Lower leg skin (tissue), 4 donors: ENCODE results near the gene MRPL38. TPM values are rescaled to one million over a fixed set of nuclear protein-coding genes. Genes with fewer than 3 reads are reported as not detected.
"Not testable (repeated sequence)": the region's sequence is repeated elsewhere in the genome, so short reads cannot be mapped to it uniquely, and the experiment has no call there.

Experiments used
- DNase-seq, 2 donors: peaks; one replicate each; pipeline ENCODE4 v3.0.0-alpha.2; 2019; ENCODE audit warnings: low spot score in 2 of 2
- H3K4me3 ChIP-seq: fragments of 200-600 bp; sonication (generic); 2 replicates; pipeline ENCODE4 v1.5.1; 2017; ENCODE audit warnings: mild to moderate bottlenecking, low read depth; ENCODE audit not compliant: poor library complexity, severe bottlenecking
- CTCF ChIP-seq, 3 donors: fragments of 450-650 bp; IDR thresholded peaks; one replicate each; pipeline ENCODE4 v1.5.1; 2016; ENCODE audit warnings: antibody characterized with exemption in 3 of 3, mild to moderate bottlenecking in 3 of 3, moderate library complexity in 2 of 3
- POLR2A ChIP-seq, 2 donors: fragments of 450-650 bp; IDR thresholded peaks; one replicate each; pipeline ENCODE4 v1.6.1; 2016 to 2017; ENCODE audit warnings: antibody characterized with exemption in 2 of 2, mild to moderate bottlenecking in 1 of 2, moderate library complexity in 1 of 2
- WGBS, 2 donors: methylation state at CpG; one replicate each; pipeline ENCODE4 v1.1.5; 2018; 5-methylcytosine and 5-hydroxymethylcytosine counted together
- intact Hi-C: fragments of 100-400 bp; cut with DNase I; formaldehyde crosslinking; loops from one replicate; pipeline ENCODE4 v1.15.0; 2023; ENCODE audit warnings: low total_unique reads
- total RNA-seq, 4 donors: library from RNA; depleted of rRNA; stranded (reverse); fragments of >200 nt; gene quantifications; one replicate each; pipeline ENCODE4 v1.1.0, GENCODE V29; 2016

The MRPL38 gene
- total RNA-seq, 4 donors from 2014 or later: 36.5 to 64.7 (median 49.0) TPM

GRCh38 chr17:75869282-75870141 is 35.2 kb downstream of the MRPL38 start:
- intact Hi-C loops: no loop called here
- TF ChIP-seq CTCF (IDR thresholded peaks at IDR 0.05): no peak
- no peak for TF ChIP-seq POLR2A (IDR thresholded peaks at IDR 0.05)
- DNase-seq: peak in 1 of 2 donors; percentile 93
- WGBS, 2 donors: 17 to 26% methylated on average over 22 to 23 of the region's 23 CpGs
- H3K4me3 ChIP-seq: no peak overlapping the region

GRCh38 chr17:75868730-75869281 is 35.9 kb downstream of the MRPL38 start:
- intact Hi-C loops, H3K4me3 ChIP-seq, DNase-seq: not testable (repeated sequence)
- whole genome bisulfite sequencing, 2 donors: 76 to 79% methylated on average over 12 of the region's 12 CpGs

GRCh38 chr17:75865404-75866188 is 39.1 kb downstream of the MRPL38 start:
- intact Hi-C loops, DNase-seq, H3K4me3 ChIP-seq: not testable (repeated sequence)
- WGBS, 2 donors: 74 to 77% methylated on average over 17 of the region's 17 CpGs

GRCh38 chr17:75864887-75865286 is 39.8 kb downstream of the MRPL38 start:
- WGBS, 2 donors: 59 to 65% methylated on average over 4 of the region's 4 CpGs
- H3K4me3 ChIP-seq, intact Hi-C loops, DNase-seq: not testable (repeated sequence)

- intact Hi-C loops: no loop called here
- no peak for TF ChIP-seq CTCF (IDR thresholded peaks at IDR 0.05)
- TF ChIP-seq POLR2A (IDR thresholded peaks at IDR 0.05): no peak
- H3K4me3 ChIP-seq: no peak overlapping the region
- DNase-seq: peak in 1 of 2 donors; percentile 75
- WGBS, 2 donors: 4 to 9% methylated on average over 8 of the region's 8 CpGs
These were observed 40.2 kb downstream of the MRPL38 start for GRCh38 chr17:75864448-75864871.

GRCh38 chr17:75861927-75862317 is 42.8 kb downstream of the MRPL38 start:
- WGBS, 2 donors: 65 to 69% methylated on average over 9 of the region's 9 CpGs
- no peak for TF ChIP-seq POLR2A (IDR thresholded peaks at IDR 0.05)
- no peak for TF ChIP-seq CTCF (IDR thresholded peaks at IDR 0.05)
- intact Hi-C loops: no loop called here

GRCh38 chr17:75859358-75859757 is 45.3 kb downstream of the MRPL38 start:
- 84 to 88% methylated on average over 10 of the region's 10 CpGs for WGBS, 2 donors
- DNase-seq, H3K4me3 ChIP-seq, intact Hi-C loops: not testable (repeated sequence)

More at GRCh38 chr17:75861927-75862317, 42.8 kb downstream of the MRPL38 start:
- peak in 1 of 2 donors; percentile 73 for DNase-seq
- no peak overlapping the region for H3K4me3 ChIP-seq
